CD4-positive, alpha-beta T cell (primary cell): ENCODE data around the gene NANOS3. TPM values are rescaled to one million over a fixed set of nuclear protein-coding genes. Genes with fewer than 3 reads are reported as not detected.
"Not testable (repeated sequence)": the region's sequence is repeated elsewhere in the genome, so short reads cannot be mapped to it uniquely, and the experiment has no call there.

Experiments used
- ATAC-seq: fragments of 200-7000 bp; cut with Tn5 transposase; one replicate; pipeline ENCODE4 v1.10.0; 2022; ENCODE audit warnings: mild to moderate bottlenecking; ENCODE audit not compliant: poor library complexity
- CTCF ChIA-PET: fragments of 350-600 bp; sonication (Branson Sonifier 250); formaldehyde crosslinking; loops from one replicate; lab custom pipeline; 2021; ENCODE audit warnings: antibody characterized with exemption, inconsistent platforms; lab: Charles Lee
- POLR2A ChIA-PET: fragments of 350-600 bp; sonication (Branson Sonifier 250); formaldehyde crosslinking; loops from one replicate; lab custom pipeline; 2021; ENCODE audit warnings: antibody characterized with exemption, inconsistent platforms; lab: Charles Lee
- DNase-seq, 14 experiments: peaks; one replicate each; pipeline ENCODE4 v3.0.0-alpha.2; 2013 to 2020; ENCODE audit warnings: mixed read lengths in 2 of 14
- H3K27ac ChIP-seq, 2 donors: one replicate each; pipeline versions ENCODE4 v1.5.1 to v1.7.0; 2013; ENCODE audit warnings: low read length in 2 of 2, low read depth in 1 of 2, mild to moderate bottlenecking in 1 of 2
- H3K27me3 ChIP-seq, 2 experiments: 1 replicate in 1 of 2; 2 replicates in 1 of 2; pipeline versions ENCODE4 v1.6.1 to v1.7.0; 2013; ENCODE audit warnings: low read length in 2 of 2, control low read depth in 1 of 2, mild to moderate bottlenecking in 1 of 2, moderate library complexity in 1 of 2; ENCODE audit not compliant: insufficient read depth in 2 of 2, control insufficient read depth in 1 of 2
- H3K36me3 ChIP-seq: one replicate; pipeline ENCODE4 v1.6.1; 2013; ENCODE audit warnings: low read length, control low read depth; ENCODE audit not compliant: insufficient read depth
- H3K4me1 ChIP-seq: one replicate; pipeline ENCODE4 v1.6.1; 2013; ENCODE audit warnings: low read length, control low read depth; ENCODE audit not compliant: insufficient read depth
- H3K4me3 ChIP-seq: one replicate; pipeline ENCODE4 v1.5.1; 2013; ENCODE audit warnings: mild to moderate bottlenecking, low read length, moderate library complexity
- H3K9me3 ChIP-seq, 2 experiments: 1 replicate in 1 of 2; 2 replicates in 1 of 2; pipeline versions ENCODE4 v1.6.1 to v1.7.0; 2013; ENCODE audit warnings: low read length in 2 of 2, mild to moderate bottlenecking in 2 of 2, control low read depth in 1 of 2, moderate library complexity in 1 of 2; ENCODE audit not compliant: control insufficient read depth in 1 of 2, insufficient read depth in 1 of 2
- H3K27ac Mint-ChIP-seq: one replicate; pipeline ENCODE4 v1.8.0; 2020; ENCODE audit warnings: mixed read lengths
- H3K27me3 Mint-ChIP-seq: one replicate; pipeline ENCODE4 v1.8.0; 2021; ENCODE audit warnings: mixed read lengths
- H3K36me3 Mint-ChIP-seq: one replicate; pipeline ENCODE4 v1.8.0; 2021; ENCODE audit warnings: low read depth, mixed read lengths
- H3K4me1 Mint-ChIP-seq: one replicate; pipeline ENCODE4 v1.8.0; 2021; ENCODE audit warnings: low read depth, mixed read lengths
- H3K4me3 Mint-ChIP-seq: one replicate; pipeline ENCODE4 v1.8.0; 2020; ENCODE audit warnings: mild to moderate bottlenecking, mixed read lengths
- H3K9me3 Mint-ChIP-seq: one replicate; pipeline ENCODE4 v1.8.0; 2020; ENCODE audit warnings: mixed read lengths
- intact Hi-C, 2 experiments: fragments of 100-400 bp; cut with DNase I in 1 of 2; cut with micrococcal nuclease in 1 of 2; formaldehyde crosslinking; loops; one replicate each; pipeline versions ENCODE4 v1.15.1 to v1.9.0; 2023 to 2025; cut with DNase I, micrococcal nuclease
- total RNA-seq, 174 experiments: library from RNA in 2 of 174; stranded (reverse) in 2 of 174; gene quantifications; one replicate each; pipeline ENCODE4 v1.2.3 and lab custom pipeline; 2021 to 2026
- TF ChIP-seq, protein P1 (sequence below): fragments of 200-600 bp; IDR thresholded peaks from one replicate; pipeline ENCODE4 v1.8.0; 2022; ENCODE audit warnings: antibody characterized with exemption, mild to moderate bottlenecking

Gene NANOS3
- total RNA-seq, 2 experiments from 2014 or later = 0.87 TPM; not detected in 1

DNA sequence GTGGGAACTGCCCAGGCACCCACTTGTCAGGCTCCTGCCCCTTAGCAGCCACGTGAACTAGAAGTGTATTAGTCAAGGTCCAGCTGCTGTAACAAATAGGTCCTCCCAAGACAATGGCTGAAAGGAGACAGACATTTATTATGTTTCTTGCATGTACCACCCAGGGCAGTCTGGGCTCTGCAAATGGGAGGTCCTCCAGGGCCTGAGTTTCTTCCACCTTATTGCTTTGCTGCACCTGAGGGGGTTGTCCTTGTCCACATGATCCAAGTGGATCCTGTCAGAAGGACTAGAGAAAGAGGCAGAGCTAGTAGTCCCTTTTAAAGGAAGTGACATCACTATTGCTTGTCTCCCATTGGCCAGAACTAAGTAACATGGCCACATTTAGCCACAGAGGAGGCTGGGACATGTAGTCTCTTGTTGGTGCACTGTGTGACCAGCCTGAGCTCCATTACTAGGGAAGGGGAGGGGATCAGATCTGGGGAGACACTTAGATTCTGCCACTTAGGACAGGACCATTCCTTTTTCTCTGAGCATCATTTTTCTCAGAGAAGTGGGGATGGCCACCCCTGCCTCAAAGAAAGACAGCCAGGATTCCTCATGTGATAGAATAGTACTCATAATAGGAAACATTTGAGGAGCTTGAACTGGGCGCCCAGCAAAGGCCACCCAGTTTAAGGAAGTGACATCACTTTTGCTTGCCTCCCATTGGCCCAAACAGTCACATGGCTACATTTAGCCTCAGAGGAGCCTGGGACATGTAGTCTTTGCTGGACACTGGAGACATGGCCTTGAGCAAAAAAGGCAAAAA, 44.2 kb downstream of the NANOS3 start:
- H3K36me3 Mint-ChIP-seq = peaks cover 70% of the 10 kb centered on the region
- ChIA-PET POLR2A (no interaction called here), CTCF (no interaction called here)
- intact Hi-C loops = loop anchor here in 1 of 2 experiments (5.0 kb wide), 1 partner anchor 966 kb away; the partner anchor contains the start of gene OR7A17
- peaks cover 58% of the 10 kb centered on the region for H3K36me3 ChIP-seq
- peak overlapping the region; percentile 28 for H3K27ac Mint-ChIP-seq
- no peaks in the 10 kb centered on the region for H3K9me3 Mint-ChIP-seq
- peak in 4 of 14 experiments; percentile 15 to 62 (median 48) for DNase-seq
- no peak overlapping the region for H3K27ac ChIP-seq
- H3K27me3 Mint-ChIP-seq = no peaks in the 10 kb centered on the region
- no peaks in the 10 kb centered on the region for H3K4me1 Mint-ChIP-seq
- TF ChIP-seq, protein P1, sequence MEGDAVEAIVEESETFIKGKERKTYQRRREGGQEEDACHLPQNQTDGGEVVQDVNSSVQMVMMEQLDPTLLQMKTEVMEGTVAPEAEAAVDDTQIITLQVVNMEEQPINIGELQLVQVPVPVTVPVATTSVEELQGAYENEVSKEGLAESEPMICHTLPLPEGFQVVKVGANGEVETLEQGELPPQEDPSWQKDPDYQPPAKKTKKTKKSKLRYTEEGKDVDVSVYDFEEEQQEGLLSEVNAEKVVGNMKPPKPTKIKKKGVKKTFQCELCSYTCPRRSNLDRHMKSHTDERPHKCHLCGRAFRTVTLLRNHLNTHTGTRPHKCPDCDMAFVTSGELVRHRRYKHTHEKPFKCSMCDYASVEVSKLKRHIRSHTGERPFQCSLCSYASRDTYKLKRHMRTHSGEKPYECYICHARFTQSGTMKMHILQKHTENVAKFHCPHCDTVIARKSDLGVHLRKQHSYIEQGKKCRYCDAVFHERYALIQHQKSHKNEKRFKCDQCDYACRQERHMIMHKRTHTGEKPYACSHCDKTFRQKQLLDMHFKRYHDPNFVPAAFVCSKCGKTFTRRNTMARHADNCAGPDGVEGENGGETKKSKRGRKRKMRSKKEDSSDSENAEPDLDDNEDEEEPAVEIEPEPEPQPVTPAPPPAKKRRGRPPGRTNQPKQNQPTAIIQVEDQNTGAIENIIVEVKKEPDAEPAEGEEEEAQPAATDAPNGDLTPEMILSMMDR = no peak
- no peaks in the 10 kb centered on the region for H3K27me3 ChIP-seq
- peak; percentile 83 for ATAC-seq
- H3K4me1 ChIP-seq = peaks cover 2% of the 10 kb centered on the region
- H3K4me3 Mint-ChIP-seq = no peak overlapping the region
- peaks cover 0 to 6% of the 10 kb centered on the region in 2 experiments for H3K9me3 ChIP-seq
- no peak overlapping the region for H3K4me3 ChIP-seq

GRCh38 chr19:13922118-13922517, 45.2 kb downstream of the NANOS3 start:
- POLR2A ChIA-PET, DNase-seq, H3K4me3 ChIP-seq, ATAC-seq, H3K27me3 Mint-ChIP-seq, H3K9me3 ChIP-seq, H3K27me3 ChIP-seq, H3K27ac ChIP-seq, H3K4me3 Mint-ChIP-seq, H3K4me1 Mint-ChIP-seq, CTCF ChIA-PET, H3K9me3 Mint-ChIP-seq, H3K27ac Mint-ChIP-seq: not testable (repeated sequence)
- Histone ChIP-seq H3K4me1 (peaks cover 11% of the 10 kb centered on the region), H3K36me3 (peaks cover 61% of the 10 kb centered on the region)
- intact Hi-C loops = loop anchor here in 1 of 2 experiments (5.0 kb wide), 1 partner anchor 965 kb away; the partner anchor contains the start of gene OR7A17
- H3K36me3 Mint-ChIP-seq = peaks cover 72% of the 10 kb centered on the region

- no peak for DNase-seq
- H3K27me3 ChIP-seq = no peaks in the 10 kb centered on the region
- Mint-ChIP-seq H3K27me3 (no peaks in the 10 kb centered on the region), H3K9me3 (no peaks in the 10 kb centered on the region), H3K4me1 (no peaks in the 10 kb centered on the region), H3K36me3 (peaks cover 69% of the 10 kb centered on the region), H3K4me3 (no peak overlapping the region), H3K27ac (no peak overlapping the region)
- H3K4me3 ChIP-seq = no peak overlapping the region
- H3K36me3 ChIP-seq = peaks cover 63% of the 10 kb centered on the region
- no peak overlapping the region for H3K27ac ChIP-seq
- H3K4me1 ChIP-seq = peaks cover 11% of the 10 kb centered on the region
- TF ChIP-seq, protein P1 = no peak
- CTCF ChIA-PET = no interaction called here
- intact Hi-C loops = loop anchor here in 1 of 2 experiments (5.0 kb wide), 1 partner anchor 964 kb away; the partner anchor contains the start of gene OR7A17
- ATAC-seq = no peak
- POLR2A ChIA-PET = no interaction called here
- H3K9me3 ChIP-seq = peaks cover 0 to 6% of the 10 kb centered on the region in 2 experiments
Measured at GRCh38 chr19:13923194-13923987, 46.5 kb downstream of the NANOS3 start.
